Islet precursor cell (in vitro differentiated cells): ENCODE measurements around the gene ACAN.
"Not testable (repeated sequence)": the region's sequence is repeated elsewhere in the genome, so short reads cannot be mapped to it uniquely, and the experiment has no call there.

Experiments used
- DNase-seq: peaks from one replicate; pipeline ENCODE4 v3.0.0-alpha.2; 2018

Gene ACAN

DNA sequence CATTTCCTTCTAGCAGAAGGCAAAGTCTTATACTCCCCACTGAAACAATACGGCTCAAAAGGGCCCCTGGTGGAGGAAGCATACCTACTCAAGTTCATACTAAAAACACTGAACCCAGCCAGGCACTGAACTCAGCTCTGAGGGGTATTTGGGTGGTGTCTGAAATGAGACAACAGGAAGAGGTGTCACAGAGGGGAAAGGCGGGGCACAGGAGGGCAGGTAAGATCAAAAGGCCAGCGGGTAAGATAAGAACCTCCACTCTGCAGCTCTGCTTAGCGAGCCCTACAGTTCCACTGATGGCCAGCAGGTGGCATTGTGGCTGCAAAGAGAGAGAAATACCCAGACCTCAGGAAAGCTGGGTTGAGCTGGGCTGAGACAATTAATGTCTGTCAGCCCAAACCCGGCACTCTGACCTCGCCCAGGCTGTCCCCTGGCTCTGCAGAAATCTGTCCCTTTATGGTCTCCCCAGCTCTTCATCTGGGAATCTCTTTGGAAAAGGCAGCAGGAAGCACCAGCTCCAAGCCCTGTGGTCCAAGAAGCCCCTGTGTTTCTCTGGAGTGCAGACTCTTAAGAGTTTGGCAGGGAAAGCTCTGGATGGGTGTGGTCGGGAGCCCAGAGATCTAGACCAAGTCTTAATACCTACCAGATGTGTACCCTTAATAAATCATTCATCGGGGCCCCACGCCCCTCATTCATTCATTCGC is 101.5 kb downstream of the ACAN start:
- peak; percentile 92 for DNase-seq

GRCh38 chr15:88905576-88905975 is 102.3 kb downstream of the ACAN start:
- no peak for DNase-seq

DNA sequence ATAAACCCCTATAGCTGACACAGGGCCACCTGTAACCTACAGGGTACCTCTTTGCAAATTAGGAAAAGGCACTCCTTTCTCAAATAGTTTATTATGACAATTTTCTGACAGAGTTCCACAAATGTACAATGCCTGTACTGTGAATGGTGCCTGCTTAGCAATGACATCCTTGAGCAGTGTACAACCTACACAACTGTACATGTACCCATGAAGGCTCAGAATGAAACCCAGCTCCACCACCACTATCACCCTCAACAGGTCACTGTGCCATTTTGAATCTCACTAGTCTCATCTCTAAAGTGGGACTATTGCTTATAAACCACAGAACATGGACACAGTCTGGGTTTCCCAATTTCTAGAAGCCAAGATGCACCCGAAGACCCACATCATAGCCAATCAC is 102.9 kb downstream of the ACAN start:
- DNase-seq = no peak

GRCh38 chr15:88906551-88906950 is 103.3 kb downstream of the ACAN start:
- DNase-seq = no peak

GRCh38 chr15:88907111-88907510 is 103.9 kb downstream of the ACAN start:
- DNase-seq = no peak

- no peak for DNase-seq
Measured at GRCh38 chr15:88908123-88908522, 104.9 kb downstream of the ACAN start.

DNA sequence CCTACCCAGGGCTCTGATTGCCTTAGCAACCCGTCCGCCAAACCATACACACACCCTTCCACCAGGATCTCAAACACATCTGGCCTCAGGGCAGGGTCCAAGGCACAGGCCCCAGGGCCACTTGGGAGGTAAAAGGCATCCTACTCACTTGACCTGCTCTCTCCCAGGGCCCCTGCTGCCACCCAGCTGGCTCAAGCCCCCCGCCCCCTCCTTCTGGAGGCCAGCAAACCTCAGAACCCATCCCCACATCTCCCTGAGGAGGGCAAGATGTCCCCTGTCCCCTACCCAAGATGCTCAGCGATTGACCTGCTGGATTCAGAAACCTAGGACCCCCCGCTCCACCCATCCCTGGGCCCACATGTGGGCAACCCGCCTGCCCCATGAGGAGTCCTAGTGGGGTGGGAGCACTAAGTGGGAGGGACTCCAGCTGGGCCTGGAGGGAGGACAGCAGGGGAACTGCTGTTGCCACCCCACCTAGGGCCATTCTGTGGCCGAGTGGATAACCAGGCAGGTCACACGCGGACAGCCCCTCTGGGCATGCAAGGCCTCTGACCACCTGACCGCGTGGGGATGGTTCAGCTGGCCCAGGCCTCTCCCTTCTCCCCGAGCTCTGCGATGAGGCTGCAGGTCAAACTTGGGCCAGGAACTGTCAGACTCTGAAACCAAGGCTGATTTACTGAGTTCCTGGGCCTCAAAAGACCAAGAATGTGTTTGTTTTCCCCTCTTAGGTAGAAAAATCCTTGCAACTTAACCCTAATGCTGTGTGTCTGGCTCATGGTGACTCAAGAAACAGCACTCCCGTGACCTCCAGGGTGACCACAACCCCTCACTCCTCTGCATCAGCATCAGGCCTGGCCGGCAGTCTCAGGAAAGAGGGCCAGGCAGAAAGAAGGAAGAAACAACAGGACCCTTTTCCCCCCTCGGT is 105.7 kb downstream of the ACAN start:
- DNase-seq = peak; percentile 70

GRCh38 chr15:88909956-88910831 is 107.0 kb downstream of the ACAN start:
- no peak for DNase-seq

GRCh38 chr15:88911766-88912118 is 108.5 kb downstream of the ACAN start:
- peak; percentile 92 for DNase-seq

DNA sequence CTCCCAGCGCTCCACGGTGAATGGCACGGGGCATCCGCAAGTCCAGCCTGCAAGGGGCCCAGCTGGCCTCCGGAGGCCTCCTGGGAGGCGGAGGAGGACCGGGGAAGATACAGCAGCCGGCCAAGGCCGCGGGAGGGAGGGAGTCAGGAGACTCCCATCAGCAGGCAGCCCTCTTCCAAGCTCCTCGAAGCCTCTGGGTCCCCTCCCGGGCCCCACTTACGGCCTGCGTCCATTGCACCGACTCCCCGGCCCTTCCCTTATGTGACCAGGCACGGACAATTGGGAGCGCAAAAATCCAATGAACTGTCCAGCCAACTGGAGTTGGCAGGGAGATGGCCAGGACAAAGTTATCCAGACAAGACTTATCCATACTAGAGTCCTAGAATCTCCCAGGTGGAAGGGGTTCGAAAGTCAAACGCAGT is 109.3 kb downstream of the ACAN start:
- peak; percentile 68 for DNase-seq

- DNase-seq = peak; percentile 92
Measured at GRCh38 chr15:88913017-88913849, 110.0 kb downstream of the ACAN start, which contains the start of gene MFGE8. TSS of gene MFGE8 (minus strand) at chr15:88913379. CDS start at chr15:88913319, 60 bp downstream.

DNA sequence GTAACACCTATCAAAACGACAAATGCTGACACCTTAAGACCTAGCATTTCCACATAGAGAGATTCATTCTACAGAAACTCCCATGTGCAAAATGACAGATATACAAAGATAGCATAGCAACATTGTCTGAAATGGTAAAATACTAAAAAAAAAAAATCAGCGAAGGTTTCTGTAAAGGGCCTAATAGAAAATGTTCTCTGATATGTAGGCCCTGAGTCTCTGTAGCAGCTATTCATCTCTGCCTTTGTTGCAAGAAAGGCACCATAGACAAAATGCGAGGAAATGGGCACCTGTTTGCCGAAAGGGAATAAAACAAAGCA is 110.6 kb downstream of the ACAN start:
- no peak for DNase-seq

- no peak for DNase-seq
Measured at GRCh38 chr15:88915354-88915753, 112.1 kb downstream of the ACAN start.

GRCh38 chr15:88917760-88918159 is 114.5 kb downstream of the ACAN start:
- DNase-seq = no peak

DNA sequence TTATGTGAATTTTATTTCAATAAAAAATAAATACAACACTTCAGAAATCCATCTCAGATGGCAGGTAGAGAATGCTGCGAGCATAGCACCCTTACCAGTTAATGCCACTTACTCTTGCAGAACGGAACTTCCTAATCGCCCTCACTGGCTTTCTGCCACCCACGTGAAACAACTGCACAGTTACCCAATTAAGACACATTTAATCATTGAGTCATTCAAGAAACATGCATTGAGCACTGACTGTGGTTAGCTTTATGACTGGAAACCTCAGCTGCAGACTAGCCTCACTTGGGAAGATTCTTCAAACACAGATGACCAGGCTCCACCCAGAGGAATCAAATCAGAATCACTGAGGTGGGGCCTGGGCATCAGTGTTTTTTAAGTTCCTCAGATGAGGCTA is 115.5 kb downstream of the ACAN start:
- peak; percentile 87 for DNase-seq

DNA sequence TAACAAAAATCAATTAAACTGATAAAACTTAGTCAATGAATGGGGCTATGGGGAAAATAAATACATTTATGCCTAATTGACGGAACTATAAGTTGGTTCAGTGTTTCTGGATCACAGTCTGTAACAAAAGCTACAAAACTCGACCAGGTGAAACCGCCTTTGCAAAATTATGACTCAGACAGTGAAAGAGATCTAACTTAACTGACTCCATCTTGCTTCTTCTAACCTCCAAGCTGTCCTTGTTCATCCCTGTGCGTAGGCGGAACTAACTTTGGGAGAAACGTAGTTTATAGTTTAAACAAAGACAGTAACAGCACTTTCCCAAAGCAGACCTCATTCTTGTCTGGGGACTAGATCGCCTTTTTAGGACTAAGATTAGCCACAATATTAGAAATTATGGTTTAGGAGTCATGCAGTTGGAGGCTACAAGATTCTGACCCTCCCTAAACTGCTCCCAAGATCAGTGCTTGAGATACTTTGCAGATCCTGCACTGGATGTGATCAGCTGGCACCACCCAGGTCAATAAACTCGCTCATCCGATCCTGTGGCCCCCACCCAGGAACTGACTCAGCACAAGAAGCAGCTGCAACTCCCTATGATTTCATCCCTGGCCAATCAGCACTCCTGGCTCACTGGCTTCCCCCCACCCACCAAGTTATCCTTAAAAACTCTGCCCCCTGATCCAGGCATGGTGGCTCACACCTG is 117.1 kb downstream of the ACAN start:
- DNase-seq = no peak

DNA sequence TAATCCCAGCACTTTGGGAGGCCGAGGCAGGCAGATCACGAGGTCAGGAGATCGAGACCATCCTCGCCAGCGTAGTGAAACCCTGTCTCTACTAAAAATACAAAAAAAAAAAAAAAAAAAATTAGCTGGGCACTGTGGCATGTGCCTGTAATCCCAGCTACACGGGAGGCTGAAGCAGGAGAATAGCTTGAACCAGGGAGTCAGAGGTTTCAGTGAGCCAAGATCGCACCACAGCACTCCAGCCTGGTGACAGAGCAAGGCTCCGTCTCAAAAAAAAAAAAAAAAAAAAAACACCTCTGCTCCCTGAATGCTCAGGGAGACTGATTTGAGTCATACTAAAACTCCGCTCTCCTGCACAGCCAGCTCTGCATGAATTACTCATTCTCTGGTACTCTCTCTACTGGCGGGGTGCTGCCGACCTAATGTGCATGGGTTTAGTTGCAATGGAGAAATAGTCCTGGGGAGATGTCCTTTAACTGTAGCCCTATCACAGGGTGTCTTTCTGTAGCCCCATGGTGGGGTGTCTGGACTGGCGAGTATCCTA is 117.7 kb downstream of the ACAN start:
- not testable (repeated sequence) for DNase-seq
